ENCODE results near the gene SUN3. TPM values are rescaled to one million over a fixed set of nuclear protein-coding genes. Genes with fewer than 3 reads are reported as not detected.

The SUN3 gene
- total and polyA plus RNA-seq, 2 of the 4 experiments (the other 2 are of a cell fraction) = not detected

DNA sequence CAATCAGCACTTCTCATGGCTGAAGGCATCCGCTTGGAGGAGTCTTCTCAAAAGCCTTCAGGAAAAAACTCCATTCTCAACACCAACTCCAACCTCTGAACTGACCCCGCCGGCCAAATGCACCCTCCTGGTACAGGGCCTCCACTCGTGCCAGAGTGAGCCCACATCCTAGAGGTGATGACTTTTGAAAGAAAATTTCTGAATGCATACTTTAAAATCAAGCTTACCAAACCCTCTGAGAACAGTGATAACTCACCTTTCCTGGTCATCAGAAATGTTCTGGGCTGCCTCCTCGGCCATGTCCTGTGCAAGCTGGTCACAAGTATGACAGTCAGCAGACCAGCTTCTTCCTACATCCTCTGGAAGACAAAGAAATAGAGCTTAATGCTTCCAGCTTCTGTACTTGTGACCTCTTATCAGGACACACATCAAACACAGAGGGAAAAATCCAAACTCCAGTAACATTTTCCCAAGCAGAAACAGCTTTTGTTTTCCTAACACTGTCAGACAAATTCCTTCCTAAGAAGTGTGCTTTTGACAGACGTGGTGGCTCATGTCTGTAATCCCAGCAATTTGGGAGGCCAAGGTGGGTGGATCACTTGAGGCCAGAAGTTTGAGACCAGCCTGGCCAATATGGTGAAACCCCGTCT is 80.6 kb downstream of the SUN3 start, which contains the start of gene PKD1L1:
Gene PKD1L1 (minus strand): TSS at position 326 of the 650 bp plus-strand sequence. CDS start 26 bp downstream, at position 300.
- H2AFZ ChIP-seq (replicated peaks; ENCODE audit: low read length, poor library complexity) = no peak within 1 kb of the TSS
- no peak within 1 kb of the TSS for H2BK15ac ChIP-seq (ENCODE audit: low read depth, low read length)
- peak within 1 kb of the TSS; percentile 49; the same call in 1 of the 2 replicates for H2AK5ac ChIP-seq (ENCODE audit: low read depth, low read length)
- no peak within 1 kb of the TSS for H4K8ac ChIP-seq (ENCODE audit: low read depth in 2 of 2, low read length in 2 of 2)
- H2AK9ac ChIP-seq (replicated peaks; ENCODE audit: low read depth, low read length, poor library complexity) = no peak within 1 kb of the TSS
- DNase-seq (no peak), ATAC-seq (ENCODE audit: low read depth) (no peak)
- H4K91ac ChIP-seq (ENCODE audit: insufficient read depth, low read depth, low read length) = no peak within 1 kb of the TSS
- H3K4me1 ChIP-seq (ENCODE audit: control insufficient read depth, insufficient read depth, low read length) = peaks cover 2% of the 10 kb centered on the region
- H2BK20ac ChIP-seq (ENCODE audit: low read depth, low read length) = no peak within 1 kb of the TSS
- TF ChIP-seq NFE2L2 (IDR thresholded peaks at IDR 0.05; ENCODE audit: low read depth, low read length) = no peak
- no peak for TF ChIP-seq CEBPB (IDR thresholded peaks at IDR 0.05; ENCODE audit: low read depth, low read length)
- TF ChIP-seq RFX5 (IDR thresholded peaks at IDR 0.05; ENCODE audit: low read depth, low read length) = no peak
- no peak for TF ChIP-seq POLR2A (IDR thresholded peaks at IDR 0.05; ENCODE audit: low read depth, low read length)
- TF ChIP-seq RCOR1 (IDR thresholded peaks at IDR 0.05; ENCODE audit: insufficient replicate concordance, low read length) = no peak
- no peak for TF ChIP-seq MAFK (IDR thresholded peaks at IDR 0.05; ENCODE audit: low read depth, low read length)
- TF ChIP-seq, protein P1, sequence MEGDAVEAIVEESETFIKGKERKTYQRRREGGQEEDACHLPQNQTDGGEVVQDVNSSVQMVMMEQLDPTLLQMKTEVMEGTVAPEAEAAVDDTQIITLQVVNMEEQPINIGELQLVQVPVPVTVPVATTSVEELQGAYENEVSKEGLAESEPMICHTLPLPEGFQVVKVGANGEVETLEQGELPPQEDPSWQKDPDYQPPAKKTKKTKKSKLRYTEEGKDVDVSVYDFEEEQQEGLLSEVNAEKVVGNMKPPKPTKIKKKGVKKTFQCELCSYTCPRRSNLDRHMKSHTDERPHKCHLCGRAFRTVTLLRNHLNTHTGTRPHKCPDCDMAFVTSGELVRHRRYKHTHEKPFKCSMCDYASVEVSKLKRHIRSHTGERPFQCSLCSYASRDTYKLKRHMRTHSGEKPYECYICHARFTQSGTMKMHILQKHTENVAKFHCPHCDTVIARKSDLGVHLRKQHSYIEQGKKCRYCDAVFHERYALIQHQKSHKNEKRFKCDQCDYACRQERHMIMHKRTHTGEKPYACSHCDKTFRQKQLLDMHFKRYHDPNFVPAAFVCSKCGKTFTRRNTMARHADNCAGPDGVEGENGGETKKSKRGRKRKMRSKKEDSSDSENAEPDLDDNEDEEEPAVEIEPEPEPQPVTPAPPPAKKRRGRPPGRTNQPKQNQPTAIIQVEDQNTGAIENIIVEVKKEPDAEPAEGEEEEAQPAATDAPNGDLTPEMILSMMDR (conservative IDR thresholded peaks at IDR 0.05; ENCODE audit: low read depth, low read length) = no peak
- no peak for TF ChIP-seq BHLHE40 (IDR thresholded peaks at IDR 0.05; ENCODE audit: low read depth, low read length)
- H2BK5ac ChIP-seq (ENCODE audit: low read depth, low read length, poor library complexity, severe bottlenecking) = no peak within 1 kb of the TSS
- H3K4me3 ChIP-seq (ENCODE audit: insufficient read depth, low read depth, low read length) = no peak within 1 kb of the TSS
- peaks cover 8% of the 10 kb centered on the region for H3K9me1 ChIP-seq (ENCODE audit: insufficient read depth, low read length)
- H3K23ac ChIP-seq (ENCODE audit: low read depth, low read length) = no peak within 1 kb of the TSS
- dilution Hi-C loops (cut with HindIII; ENCODE audit: low sequenced_read_pairs, unreplicated experiment) = no loop called here
- CTCF ChIA-PET = interaction anchor here (0.5 to 1.4 kb wide), 3 partner anchors 44 to 376 kb away, joined by 3 to 4 read pairs (median 3); no protein-coding TSS in a partner anchor
- no peaks in the 10 kb centered on the region for H3K9me3 ChIP-seq (ENCODE audit: control insufficient read depth, insufficient read depth, low read length)
- H3K36me3 ChIP-seq (ENCODE audit: control insufficient read depth, insufficient read depth, low read length) = no peaks in the 10 kb centered on the region
- H3K27ac ChIP-seq (ENCODE audit: insufficient read depth, low read length) = no peak within 1 kb of the TSS
- no peak within 1 kb of the TSS for H3K9ac ChIP-seq (ENCODE audit: low read depth, low read length)
- H3K18ac ChIP-seq (ENCODE audit: low read depth, low read length) = no peak within 1 kb of the TSS
- no peaks in the 10 kb centered on the region for H3K27me3 ChIP-seq (ENCODE audit: control insufficient read depth, insufficient read depth, low read length)
- H3K79me1 ChIP-seq (ENCODE audit: low read depth in 1 of 2, low read length in 2 of 2) = no peaks in the 10 kb centered on the region
- no peak within 1 kb of the TSS for H3K14ac ChIP-seq (replicated peaks; ENCODE audit: low read depth, low read length)
- in situ Hi-C loops (cut with MboI; ENCODE audit: low sequenced_read_pairs) = loop anchor here (10.0 kb wide), 2 partner anchors 513 to 683 kb away; no protein-coding TSS in a partner anchor
- no peak within 1 kb of the TSS for H4K5ac ChIP-seq (ENCODE audit: low read depth, low read length)
- no peak within 1 kb of the TSS for H3K4me2 ChIP-seq (ENCODE audit: low read depth, low read length)
- intact Hi-C loops (cut with micrococcal nuclease) = loop anchor here (10.0 kb wide), 2 partner anchors 363 to 683 kb away; partner anchors contain the start of gene TNS3
- WGBS, 2 experiments (ENCODE audit: extremely low coverage in 2 of 2, insufficient read length in 1 of 2) = 65% methylated on average over 2 of the region's 7 CpGs; no CpG with 5 or more reads in 1 of the 2 experiments
- H3K4ac ChIP-seq (ENCODE audit: low read depth, low read length) = no peak within 1 kb of the TSS
- no TSS peak for BruUV-seq (replicated peaks)
- H4K20me1 ChIP-seq (ENCODE audit: insufficient read depth, low read length) = no peaks in the 10 kb centered on the region
- H3K56ac ChIP-seq (ENCODE audit: extremely low read depth, insufficient read depth, low read length) = no peak within 1 kb of the TSS
- POLR2A ChIA-PET (ENCODE audit: unreplicated experiment) = no interaction called here
- peak within 1 kb of the TSS; percentile 28; the same call in 1 of the 2 replicates for H2BK120ac ChIP-seq (ENCODE audit: low read depth, low read length)
